Kidney (tissue), 14 donors: Measurements from ENCODE around the gene FAM204A. TPM values are rescaled to one million over a fixed set of nuclear protein-coding genes. Genes with fewer than 3 reads are reported as not detected.

Experiments
- DNase-seq, 5 donors: peaks; one replicate each; pipeline ENCODE4 v3.0.0-alpha.2; 2013 to 2020
- FAIRE-seq: peaks from 2 replicates; lab custom pipeline; 2012; peaks lifted over from hg19 to GRCh38; lab: Jason Lieb, UNC
- H3K27ac ChIP-seq, 2 donors: one replicate each; pipeline ENCODE4 v1.7.0; 2013; ENCODE audit warnings: low read depth in 2 of 2, low read length in 2 of 2, inconsistent platforms in 1 of 2
- H3K27me3 ChIP-seq: one replicate; pipeline ENCODE4 v1.7.1; 2013; ENCODE audit warnings: low read length, inconsistent platforms; ENCODE audit not compliant: control insufficient read depth, insufficient read depth
- H3K36me3 ChIP-seq, 3 donors: one replicate each; pipeline versions ENCODE4 v1.7.0 to v1.7.1; 2013; ENCODE audit warnings: low read length in 3 of 3, control low read depth in 1 of 3, inconsistent platforms in 1 of 3; ENCODE audit not compliant: insufficient read depth in 3 of 3, control insufficient read depth in 2 of 3
- H3K4me1 ChIP-seq, 3 donors: one replicate each; pipeline versions ENCODE4 v1.7.0 to v1.7.1; 2013; ENCODE audit warnings: low read length in 3 of 3, inconsistent platforms in 1 of 3, low read depth in 1 of 3; ENCODE audit not compliant: control insufficient read depth in 2 of 3, insufficient read depth in 2 of 3
- H3K4me3 ChIP-seq, 3 donors: one replicate each; pipeline versions ENCODE4 v1.7.0 to v1.8.1; 2013; ENCODE audit warnings: low read length in 3 of 3, control low read depth in 1 of 3, inconsistent platforms in 1 of 3
- H3K9ac ChIP-seq, 3 donors: one replicate each; pipeline versions ENCODE4 v1.7.0 to v1.7.1; 2013; ENCODE audit warnings: low read length in 3 of 3, control low read depth in 1 of 3, inconsistent platforms in 1 of 3
- H3K9me3 ChIP-seq, 3 donors: one replicate each; pipeline versions ENCODE4 v1.7.0 to v1.7.1; 2013; ENCODE audit warnings: low read length in 3 of 3, control low read depth in 1 of 3, inconsistent platforms in 1 of 3; ENCODE audit not compliant: control insufficient read depth in 2 of 3, insufficient read depth in 1 of 3
- intact Hi-C: fragments of 100-400 bp; cut with DNase I; formaldehyde crosslinking; loops from one replicate; pipeline ENCODE4 v1.11.1; 2022
- polyA plus RNA-seq: library from polyadenylated mRNA; stranded (reverse); fragments of 350-450 nt; fragmentation: Illumina TruSeq; extraction: RNeasy Lipid Tissue Mini Kit (QIAGEN cat#74804); gene quantifications from one replicate; pipeline ENCODE4 v1.2.3, GENCODE V29; 2014; ENCODE audit warnings: low read depth, low replicate concordance; ENCODE audit not compliant: insufficient read depth
- total RNA-seq: library from RNA; stranded (reverse); fragmentation: NEBNext Ultra II Directional; extraction: Animal tissue kit (Norgen Biotek cat#: 25700); gene quantifications from one replicate; pipeline ENCODE4 v1.2.1, GENCODE V29; 2021
- TF ChIP-seq, protein P1 (sequence below): IDR thresholded peaks from 3 replicates; pipeline ENCODE4 v1.5.1; 2012; ENCODE audit warnings: mild to moderate bottlenecking, moderate library complexity, borderline replicate concordance; ENCODE audit not compliant: insufficient read depth; ENCODE audit errors: extremely low read depth
- donor health status: control.
- donor health status: control.
- donor health status: control.
- donor health status: control.
- donor health status: control.
- donor health status: DM: yes; HTN: yes; CAD: no.
- donor health status: Normal renal cell carcinoma (clear cell type).

The FAM204A gene
- total and polyA plus RNA-seq, 2 donors from 2014 or later, result 40.2 to 70.6 TPM

DNA sequence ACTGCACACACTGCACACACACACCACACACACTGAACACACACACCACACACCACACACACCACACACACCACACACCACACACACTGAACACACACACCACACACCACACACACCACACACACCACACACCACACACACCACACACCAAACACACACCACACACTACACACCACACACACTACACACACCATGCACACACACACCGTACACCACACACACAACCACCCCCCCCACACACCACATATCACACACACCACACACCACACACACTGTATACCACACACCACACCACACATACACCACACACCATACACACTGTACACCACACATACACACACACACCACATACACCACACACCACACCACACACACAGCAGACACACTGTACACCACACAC is 59.5 kb downstream of the FAM204A start:
- TF ChIP-seq, protein P1, sequence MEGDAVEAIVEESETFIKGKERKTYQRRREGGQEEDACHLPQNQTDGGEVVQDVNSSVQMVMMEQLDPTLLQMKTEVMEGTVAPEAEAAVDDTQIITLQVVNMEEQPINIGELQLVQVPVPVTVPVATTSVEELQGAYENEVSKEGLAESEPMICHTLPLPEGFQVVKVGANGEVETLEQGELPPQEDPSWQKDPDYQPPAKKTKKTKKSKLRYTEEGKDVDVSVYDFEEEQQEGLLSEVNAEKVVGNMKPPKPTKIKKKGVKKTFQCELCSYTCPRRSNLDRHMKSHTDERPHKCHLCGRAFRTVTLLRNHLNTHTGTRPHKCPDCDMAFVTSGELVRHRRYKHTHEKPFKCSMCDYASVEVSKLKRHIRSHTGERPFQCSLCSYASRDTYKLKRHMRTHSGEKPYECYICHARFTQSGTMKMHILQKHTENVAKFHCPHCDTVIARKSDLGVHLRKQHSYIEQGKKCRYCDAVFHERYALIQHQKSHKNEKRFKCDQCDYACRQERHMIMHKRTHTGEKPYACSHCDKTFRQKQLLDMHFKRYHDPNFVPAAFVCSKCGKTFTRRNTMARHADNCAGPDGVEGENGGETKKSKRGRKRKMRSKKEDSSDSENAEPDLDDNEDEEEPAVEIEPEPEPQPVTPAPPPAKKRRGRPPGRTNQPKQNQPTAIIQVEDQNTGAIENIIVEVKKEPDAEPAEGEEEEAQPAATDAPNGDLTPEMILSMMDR, result no peak
- Histone ChIP-seq H3K9ac (no peak overlapping the region), H3K4me1 (no peaks in the 10 kb centered on the region), H3K27ac (no peak overlapping the region), H3K4me3 (no peak overlapping the region), H3K27me3 (no peaks in the 10 kb centered on the region), H3K36me3 (no peaks in the 10 kb centered on the region), H3K9me3 (peaks cover 0 to 1% (median 0%) of the 10 kb centered on the region in 3 donors)
- DNase-seq (no peak), FAIRE-seq (no peak)
- intact Hi-C loops, result no loop called here

DNA sequence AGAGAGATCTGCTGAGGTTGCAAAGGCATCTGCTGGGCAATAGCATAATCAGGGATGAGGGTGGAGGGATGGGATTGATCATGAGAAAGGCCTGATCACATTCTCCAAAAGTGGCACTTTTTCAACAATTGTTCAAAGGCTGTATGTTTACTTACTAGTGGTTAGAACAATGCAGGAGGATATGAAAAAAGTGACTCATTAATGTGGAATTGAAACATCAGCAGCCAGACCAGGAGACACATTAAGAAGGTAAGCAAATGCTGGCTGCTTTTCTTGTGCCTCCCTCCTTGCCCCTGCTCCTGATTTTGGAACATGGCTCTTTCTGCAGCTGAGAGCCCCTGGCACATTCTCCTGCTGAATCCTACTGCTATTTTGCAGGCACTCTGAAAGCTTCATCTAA is 63.5 kb downstream of the FAM204A start:
- FAIRE-seq, result no peak
- no peaks in the 10 kb centered on the region for H3K36me3 ChIP-seq
- no peak for DNase-seq

DNA sequence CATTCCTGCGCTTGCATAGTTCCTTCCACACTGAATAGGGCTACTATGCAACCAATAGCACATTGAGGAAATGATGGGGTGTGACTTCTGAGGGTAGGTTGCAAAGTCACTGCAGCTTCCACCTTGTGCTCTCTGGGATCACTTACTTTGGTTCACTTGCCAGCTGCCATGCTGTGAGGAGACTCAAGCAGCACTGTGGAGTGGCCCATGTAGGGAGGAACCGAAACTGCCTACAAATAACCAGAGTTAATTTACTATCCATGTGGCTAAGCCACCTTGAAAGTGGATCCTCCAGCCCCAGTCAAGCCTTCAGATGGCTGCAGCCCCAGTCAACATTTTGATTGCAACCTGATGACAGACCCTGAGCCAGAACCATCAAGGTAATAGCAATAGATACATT is 64.3 kb downstream of the FAM204A start:
- Histone ChIP-seq H3K27ac (no peak overlapping the region), H3K9ac (no peak overlapping the region), H3K4me1 (no peaks in the 10 kb centered on the region), H3K27me3 (no peaks in the 10 kb centered on the region), H3K4me3 (no peak overlapping the region), H3K9me3 (peaks cover 0 to 1% (median 0%) of the 10 kb centered on the region in 3 donors), H3K36me3 (no peaks in the 10 kb centered on the region)
- no peak for DNase-seq
- FAIRE-seq, result no peak
- TF ChIP-seq, protein P1, result no peak
- intact Hi-C loops, result no loop called here

More for the DNA sequence above, 63.5 kb downstream of the FAM204A start:
- peaks cover 0 to 1% (median 0%) of the 10 kb centered on the region in 3 donors for H3K9me3 ChIP-seq
- H3K4me1 ChIP-seq, result no peaks in the 10 kb centered on the region
- H3K27me3 ChIP-seq, result no peaks in the 10 kb centered on the region
- no peak overlapping the region for H3K4me3 ChIP-seq
- intact Hi-C loops, result no loop called here
- H3K9ac ChIP-seq, result no peak overlapping the region
- no peak overlapping the region for H3K27ac ChIP-seq
- TF ChIP-seq, protein P1, result no peak

GRCh38 chr10:118276727-118277126 is 65.4 kb downstream of the FAM204A start:
- H3K27ac ChIP-seq, result no peak overlapping the region
- FAIRE-seq, result no peak
- no peaks in the 10 kb centered on the region for H3K36me3 ChIP-seq

More at GRCh38 chr10:118276727-118277126, 65.4 kb downstream of the FAM204A start:
- no peak for DNase-seq
- intact Hi-C loops, result no loop called here
- no peaks in the 10 kb centered on the region for H3K27me3 ChIP-seq
- H3K9ac ChIP-seq, result no peak overlapping the region
- peaks cover 0 to 1% (median 0%) of the 10 kb centered on the region in 3 donors for H3K9me3 ChIP-seq
- no peaks in the 10 kb centered on the region for H3K4me1 ChIP-seq
- TF ChIP-seq, protein P1, result no peak
- H3K4me3 ChIP-seq, result no peak overlapping the region
